Transverse colon (tissue), 4 donors: ENCODE measurements around the gene KIAA1217. TPM values are rescaled to one million over a fixed set of nuclear protein-coding genes. Genes with fewer than 3 reads are reported as not detected.
A peak's percentile ranks its signal among the peaks of the same experiment; 100 is the strongest.

ENCODE experiments used
- DNase-seq: peaks from one replicate; pipeline ENCODE4 v3.0.0-alpha.2; 2019
- H3K27ac ChIP-seq, 4 donors: fragments of 200-600 bp; sonication (generic); 2 replicates each; pipeline ENCODE4 v1.5.1; 2016 to 2018; ENCODE audit warnings: inconsistent platforms in 4 of 4
- H3K27me3 ChIP-seq: fragments of 200-600 bp; sonication (generic); 2 replicates; pipeline ENCODE4 v1.5.1; 2017; ENCODE audit warnings: inconsistent platforms
- H3K36me3 ChIP-seq, 4 donors: fragments of 200-600 bp; sonication (generic); 2 replicates each; pipeline ENCODE4 v1.5.1; 2017 to 2019; ENCODE audit warnings: inconsistent platforms in 4 of 4
- H3K4me1 ChIP-seq, 4 donors: fragments of 200-600 bp; sonication (generic); 2 replicates each; pipeline ENCODE4 v1.5.1; 2017 to 2020; ENCODE audit warnings: inconsistent platforms in 4 of 4
- H3K4me3 ChIP-seq, 4 donors: fragments of 200-600 bp; sonication (generic); 1 replicate in 1 of 4; 2 replicates in 3 of 4; pipeline versions ENCODE4 v1.5.1 to v1.6.1; 2017 to 2019; ENCODE audit warnings: inconsistent platforms in 4 of 4
- H3K9me3 ChIP-seq, 2 donors: fragments of 200-600 bp; sonication (generic); 2 replicates each; pipeline ENCODE4 v1.5.1; 2017 to 2019; ENCODE audit warnings: inconsistent platforms in 2 of 2
- EP300 ChIP-seq: sonication (generic); formaldehyde crosslinking; IDR thresholded peaks from one replicate; pipeline ENCODE4 v1.6.1; 2017; ENCODE audit warnings: antibody characterized with exemption, low read depth
- POLR2A ChIP-seq: fragments of 450-650 bp; IDR thresholded peaks from one replicate; pipeline ENCODE4 v1.6.1; 2016; ENCODE audit warnings: antibody characterized with exemption, mild to moderate bottlenecking, moderate library complexity
- POLR2AphosphoS5 ChIP-seq, 3 donors: sonication (generic); formaldehyde crosslinking; IDR thresholded peaks; one replicate each; pipeline ENCODE4 v1.6.1; 2016; ENCODE audit warnings: antibody characterized with exemption in 3 of 3
- WGBS, 2 donors: methylation state at CpG; one replicate each; pipeline ENCODE4 v1.1.5; 2018; ENCODE audit warnings: low coverage in 1 of 2; 5-methylcytosine and 5-hydroxymethylcytosine counted together
- in situ Hi-C, 4 donors: fragments of 200-750 bp; cut with MboI; loops; one replicate each; pipeline versions ENCODE4 v1.15.0 to v1.15.1; 2017; ENCODE audit warnings: low sequenced_read_pairs in 3 of 4, low pct_ligation_motif_present in 1 of 4, low pct_unique_long_range_greater_than_20kb in 1 of 4
- intact Hi-C: fragments of 100-400 bp; cut with DNase I; formaldehyde crosslinking; loops from one replicate; pipeline ENCODE4 v1.15.1; 2023; ENCODE audit warnings: low total_unique reads
- total RNA-seq, 4 donors: library from RNA; depleted of rRNA; stranded (reverse); fragments of >200 nt; gene quantifications; one replicate each; pipeline ENCODE4 v1.1.0, GENCODE V29; 2016
- TF ChIP-seq, protein P1 (sequence below), 5 experiments: fragments of 200-600 bp in 3 of 5; fragments of 450-650 bp in 2 of 5; sonication (generic) in 3 of 5; IDR thresholded peaks; 1 replicate in 2 of 5; 2 replicates in 3 of 5; pipeline ENCODE4 v1.5.1; 2016 to 2017; ENCODE audit warnings: antibody characterized with exemption in 5 of 5, inconsistent platforms in 3 of 5, mild to moderate bottlenecking in 2 of 5, moderate library complexity in 1 of 5

Gene KIAA1217
- total RNA-seq, 4 donors from 2014 or later, result 56.5 to 175 (median 72.0) TPM

DNA sequence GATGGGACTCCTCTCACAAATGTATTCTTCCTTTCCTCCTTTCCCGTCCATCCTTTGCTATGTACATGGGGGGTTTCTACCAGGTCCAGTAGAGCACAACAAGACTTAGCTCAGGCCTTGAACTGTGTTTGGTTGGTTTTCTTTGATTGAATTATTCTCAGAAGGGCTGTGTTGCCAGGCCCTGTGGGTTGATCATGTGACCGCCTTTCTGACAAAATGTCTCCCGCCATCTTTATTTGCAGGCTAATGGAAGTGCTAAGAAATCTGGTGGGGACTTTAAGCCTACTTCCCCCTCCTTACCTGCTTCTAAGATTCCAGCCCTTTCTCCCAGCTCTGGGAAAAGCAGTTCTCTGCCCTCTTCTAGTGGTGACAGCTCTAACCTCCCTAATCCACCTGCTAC is 336.6 kb downstream of the KIAA1217 start:
- TF ChIP-seq POLR2AphosphoS5 (IDR thresholded peaks at IDR 0.05) (no peak), EP300 (no peak)
- TF ChIP-seq, protein P1, sequence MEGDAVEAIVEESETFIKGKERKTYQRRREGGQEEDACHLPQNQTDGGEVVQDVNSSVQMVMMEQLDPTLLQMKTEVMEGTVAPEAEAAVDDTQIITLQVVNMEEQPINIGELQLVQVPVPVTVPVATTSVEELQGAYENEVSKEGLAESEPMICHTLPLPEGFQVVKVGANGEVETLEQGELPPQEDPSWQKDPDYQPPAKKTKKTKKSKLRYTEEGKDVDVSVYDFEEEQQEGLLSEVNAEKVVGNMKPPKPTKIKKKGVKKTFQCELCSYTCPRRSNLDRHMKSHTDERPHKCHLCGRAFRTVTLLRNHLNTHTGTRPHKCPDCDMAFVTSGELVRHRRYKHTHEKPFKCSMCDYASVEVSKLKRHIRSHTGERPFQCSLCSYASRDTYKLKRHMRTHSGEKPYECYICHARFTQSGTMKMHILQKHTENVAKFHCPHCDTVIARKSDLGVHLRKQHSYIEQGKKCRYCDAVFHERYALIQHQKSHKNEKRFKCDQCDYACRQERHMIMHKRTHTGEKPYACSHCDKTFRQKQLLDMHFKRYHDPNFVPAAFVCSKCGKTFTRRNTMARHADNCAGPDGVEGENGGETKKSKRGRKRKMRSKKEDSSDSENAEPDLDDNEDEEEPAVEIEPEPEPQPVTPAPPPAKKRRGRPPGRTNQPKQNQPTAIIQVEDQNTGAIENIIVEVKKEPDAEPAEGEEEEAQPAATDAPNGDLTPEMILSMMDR (IDR thresholded peaks at IDR 0.05), result no peak
- Histone ChIP-seq H3K4me1 (no peaks in the 10 kb centered on the region), H3K9me3 (no peaks in the 10 kb centered on the region), H3K36me3 (peaks cover 0 to 6% (median 2%) of the 10 kb centered on the region in 4 donors), H3K4me3 (no peak overlapping the region), H3K27me3 (no peaks in the 10 kb centered on the region), H3K27ac (no peak overlapping the region)
- in situ Hi-C loops, result no loop called here
- no peak for DNase-seq
- 74 to 94% methylated on average over 3 of the region's 3 CpGs for WGBS, 2 donors
- intact Hi-C loops, result no loop called here

DNA sequence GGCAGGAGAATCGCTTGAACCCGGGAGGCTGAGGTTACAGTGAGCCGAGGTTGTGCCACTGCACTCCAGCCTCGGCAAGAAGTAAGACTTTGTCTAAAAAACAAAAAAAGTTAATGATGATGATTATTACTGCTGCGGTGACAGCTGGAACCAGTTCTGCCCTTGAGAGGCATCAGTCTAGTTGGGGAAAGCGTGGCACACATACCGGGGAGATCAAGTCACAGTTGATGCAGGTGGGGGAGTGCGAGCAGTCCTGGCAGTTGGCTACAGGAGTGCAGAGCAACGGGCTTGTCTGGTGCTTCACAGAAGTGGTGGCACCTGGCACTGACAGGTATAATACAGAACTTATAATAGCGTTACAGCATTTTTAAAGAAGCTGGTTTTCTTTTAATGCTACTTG is 341.7 kb downstream of the KIAA1217 start:
- in situ Hi-C loops, result loop anchor here in 1 of 4 donors (25.0 kb wide), 1 partner anchor 1388 kb away; no protein-coding TSS in a partner anchor
- DNase-seq, result no peak
- TF ChIP-seq, protein P1 (IDR thresholded peaks at IDR 0.05), result no peak
- TF ChIP-seq POLR2AphosphoS5 (IDR thresholded peaks at IDR 0.05) (no peak), POLR2A (no peak), EP300 (no peak)
- Histone ChIP-seq H3K27ac (peak overlapping the region in 1 of 4 donors; percentile 60), H3K27me3 (no peaks in the 10 kb centered on the region), H3K36me3 (peaks cover 0 to 4% (median 0%) of the 10 kb centered on the region in 4 donors), H3K9me3 (no peaks in the 10 kb centered on the region), H3K4me3 (no peak overlapping the region), H3K4me1 (peaks cover 0 to 12% (median 10%) of the 10 kb centered on the region in 4 donors)
- intact Hi-C loops, result no loop called here
- 85 to 87% methylated on average over 9 to 10 of the region's 10 CpGs for WGBS, 2 donors

DNA sequence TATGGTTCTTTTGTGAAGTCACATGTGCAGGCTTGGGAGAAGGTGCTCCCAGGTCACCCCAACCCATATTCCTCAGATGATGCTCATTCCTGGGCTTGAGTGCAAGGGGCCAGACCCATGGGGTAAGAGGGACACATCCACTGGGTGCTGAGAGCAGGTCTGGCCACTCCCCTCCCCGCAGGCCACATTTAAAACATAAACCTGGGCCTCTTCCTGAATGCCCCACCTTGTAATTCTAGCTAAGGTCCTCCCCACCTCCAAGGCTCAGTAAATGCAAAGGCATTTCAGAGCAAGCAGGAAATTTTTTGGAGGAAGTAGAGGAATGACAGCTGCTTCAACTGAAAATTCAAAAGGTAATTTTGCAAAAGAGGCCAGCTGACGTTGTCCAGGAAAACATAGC is 342.2 kb downstream of the KIAA1217 start:
- intact Hi-C loops (no loop called here), in situ Hi-C loops (loop anchor here in 1 of 4 donors (25.0 kb wide), 1 partner anchor 1389 kb away; no protein-coding TSS in a partner anchor)
- TF ChIP-seq POLR2AphosphoS5 (IDR thresholded peaks at IDR 0.05), result no peak
- TF ChIP-seq, protein P1 (IDR thresholded peaks at IDR 0.05), result no peak
- no peak for TF ChIP-seq POLR2A
- TF ChIP-seq EP300, result no peak
- DNase-seq, result peak; percentile 24
- peaks cover 0 to 12% (median 10%) of the 10 kb centered on the region in 4 donors for H3K4me1 ChIP-seq
- no peak overlapping the region for H3K4me3 ChIP-seq
- H3K36me3 ChIP-seq, result no peaks in the 10 kb centered on the region
- no peaks in the 10 kb centered on the region for H3K27me3 ChIP-seq
- WGBS, 2 donors, result 45% methylated on average over 2 of the region's 2 CpGs; no CpG with 5 or more reads in 1 of the 2 donors
- peak overlapping the region in 3 of 4 donors; percentile 15 to 60 (median 37) for H3K27ac ChIP-seq
- no peaks in the 10 kb centered on the region for H3K9me3 ChIP-seq

DNA sequence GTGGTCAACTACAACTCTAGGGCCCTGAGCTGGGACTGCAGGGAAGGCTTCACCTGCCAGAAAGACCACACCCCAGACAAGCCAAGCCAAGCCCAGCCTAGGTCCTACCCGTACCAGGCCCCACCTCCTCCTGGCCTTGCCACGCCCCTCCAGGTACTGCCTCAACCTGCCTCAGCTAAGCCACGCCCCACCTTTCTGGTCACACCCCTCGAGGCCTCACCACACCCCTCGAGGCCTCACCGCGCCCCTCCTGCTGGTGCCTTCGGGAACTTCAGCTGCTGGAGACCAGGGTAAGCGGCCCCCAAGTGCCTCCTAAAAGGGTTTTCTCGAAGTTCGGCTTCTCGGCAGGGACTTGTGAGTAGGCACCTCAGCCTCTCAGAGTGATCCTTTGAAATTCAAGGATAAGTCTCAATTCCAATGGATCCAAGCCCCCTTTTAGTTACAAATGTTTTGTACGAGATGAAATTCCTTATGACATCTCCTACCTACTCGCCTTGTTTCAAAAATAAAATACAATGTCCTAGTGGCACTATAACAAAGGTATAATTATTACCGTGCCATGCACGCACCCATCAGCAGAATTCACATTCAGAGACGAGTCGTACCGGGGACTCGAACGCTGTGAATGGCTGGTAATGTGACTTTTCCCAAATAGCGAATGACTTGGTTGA is 343.5 kb downstream of the KIAA1217 start:
- H3K4me1 ChIP-seq, result peaks cover 0 to 12% (median 10%) of the 10 kb centered on the region in 4 donors
- peak; percentile 79 for DNase-seq
- no peaks in the 10 kb centered on the region for H3K27me3 ChIP-seq
- H3K36me3 ChIP-seq, result no peaks in the 10 kb centered on the region
- H3K4me3 ChIP-seq, result no peak overlapping the region
- TF ChIP-seq, protein P1 (IDR thresholded peaks at IDR 0.05), result peak; percentile 24 to 57 (median 49)
- TF ChIP-seq POLR2A (no peak), POLR2AphosphoS5 (IDR thresholded peaks at IDR 0.05) (no peak), EP300 (no peak)
- intact Hi-C loops, result no loop called here
- in situ Hi-C loops, result loop anchor here in 1 of 4 donors (25.0 kb wide), 1 partner anchor 1390 kb away; no protein-coding TSS in a partner anchor
- no peaks in the 10 kb centered on the region for H3K9me3 ChIP-seq
- peak overlapping the region in 2 of 4 donors; percentile 15 to 60 for H3K27ac ChIP-seq
- 57 to 78% methylated on average over 9 to 22 of the region's 22 CpGs for WGBS, 2 donors
